Colonic mucosa (tissue), 4 donors: ENCODE results near the gene TMEM39A. TPM values are rescaled to one million over a fixed set of nuclear protein-coding genes. Genes with fewer than 3 reads are reported as not detected.

Experiments
- DNase-seq: peaks from one replicate; pipeline ENCODE4 v3.0.0-alpha.2; 2020
- H3K27ac ChIP-seq: fragments of 200-600 bp; one replicate; pipeline ENCODE4 v1.8.0; 2021
- H3K27me3 ChIP-seq: fragments of 200-600 bp; one replicate; pipeline ENCODE4 v1.8.0; 2021
- H3K36me3 ChIP-seq: fragments of 200-600 bp; one replicate; pipeline ENCODE4 v1.8.0; 2021
- H3K4me1 ChIP-seq: fragments of 200-600 bp; one replicate; pipeline ENCODE4 v1.8.0; 2021; ENCODE audit warnings: mild to moderate bottlenecking
- H3K4me3 ChIP-seq: fragments of 200-600 bp; one replicate; pipeline ENCODE4 v1.8.0; 2021
- H3K9ac ChIP-seq, 2 donors: one replicate each; pipeline ENCODE4 v1.7.0; 2013; ENCODE audit warnings: control low read depth in 2 of 2, low read depth in 2 of 2, low read length in 2 of 2
- H3K9me3 ChIP-seq: fragments of 200-600 bp; one replicate; pipeline ENCODE4 v1.8.0; 2021
- intact Hi-C: fragments of 100-400 bp; cut with DNase I; formaldehyde crosslinking; loops from one replicate; pipeline ENCODE4 v1.14.1; 2022
- total RNA-seq, 2 donors: library from RNA; stranded (reverse); fragmentation: NEBNext Ultra II Directional in 1 of 2; extraction: Animal tissue kit (Norgen Biotek cat#: 25700) in 1 of 2; gene quantifications; one replicate each; pipeline ENCODE4 v1.2.1, GENCODE V29; 2021
- TF ChIP-seq, protein P1 (sequence below): fragments of 200-600 bp; IDR thresholded peaks from one replicate; pipeline ENCODE4 v1.8.0; 2022; ENCODE audit warnings: antibody characterized with exemption, mild to moderate bottlenecking
- donor health status: healthy.
- donor health status: DM: no; HTN: no; CAD: no.
- donor health status: DM: no; HTN: no; CAD: no.

TMEM39A gene
- total RNA-seq, 2 donors from 2014 or later = 37.4 to 48.8 TPM

GRCh38 chr3:119408243-119408950, 55.0 kb downstream of the TMEM39A start:
- Histone ChIP-seq H3K9me3 (no peaks in the 10 kb centered on the region), H3K36me3 (no peaks in the 10 kb centered on the region), H3K4me3 (no peak overlapping the region), H3K4me1 (no peaks in the 10 kb centered on the region), H3K27me3 (no peaks in the 10 kb centered on the region), H3K27ac (no peak overlapping the region), H3K9ac (no peak overlapping the region)
- DNase-seq = no peak
- TF ChIP-seq, protein P1, sequence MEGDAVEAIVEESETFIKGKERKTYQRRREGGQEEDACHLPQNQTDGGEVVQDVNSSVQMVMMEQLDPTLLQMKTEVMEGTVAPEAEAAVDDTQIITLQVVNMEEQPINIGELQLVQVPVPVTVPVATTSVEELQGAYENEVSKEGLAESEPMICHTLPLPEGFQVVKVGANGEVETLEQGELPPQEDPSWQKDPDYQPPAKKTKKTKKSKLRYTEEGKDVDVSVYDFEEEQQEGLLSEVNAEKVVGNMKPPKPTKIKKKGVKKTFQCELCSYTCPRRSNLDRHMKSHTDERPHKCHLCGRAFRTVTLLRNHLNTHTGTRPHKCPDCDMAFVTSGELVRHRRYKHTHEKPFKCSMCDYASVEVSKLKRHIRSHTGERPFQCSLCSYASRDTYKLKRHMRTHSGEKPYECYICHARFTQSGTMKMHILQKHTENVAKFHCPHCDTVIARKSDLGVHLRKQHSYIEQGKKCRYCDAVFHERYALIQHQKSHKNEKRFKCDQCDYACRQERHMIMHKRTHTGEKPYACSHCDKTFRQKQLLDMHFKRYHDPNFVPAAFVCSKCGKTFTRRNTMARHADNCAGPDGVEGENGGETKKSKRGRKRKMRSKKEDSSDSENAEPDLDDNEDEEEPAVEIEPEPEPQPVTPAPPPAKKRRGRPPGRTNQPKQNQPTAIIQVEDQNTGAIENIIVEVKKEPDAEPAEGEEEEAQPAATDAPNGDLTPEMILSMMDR = no peak
- intact Hi-C loops = no loop called here

DNA sequence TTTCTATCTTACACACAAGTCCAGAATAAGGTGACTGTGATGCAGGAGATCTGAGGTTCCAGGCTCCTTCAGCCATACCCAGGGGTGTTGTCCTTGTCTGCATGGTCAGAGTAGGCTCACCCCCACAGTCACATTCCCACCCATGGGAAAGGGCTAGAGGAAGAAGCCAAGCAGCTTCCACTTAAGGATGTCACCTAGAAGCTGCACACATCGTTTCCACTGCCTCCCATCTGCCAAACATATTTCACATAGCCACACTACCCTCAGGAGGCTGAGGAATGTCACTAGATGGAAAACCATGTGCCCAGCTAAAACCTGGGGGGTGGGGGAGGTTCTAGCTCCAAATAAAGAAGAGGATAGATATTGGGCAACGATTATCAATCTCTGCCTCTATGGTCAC, 58.1 kb downstream of the TMEM39A start:
- TF ChIP-seq, protein P1 = no peak

GRCh38 chr3:119403201-119403600, 60.2 kb downstream of the TMEM39A start:
- H3K9me3 ChIP-seq = no peaks in the 10 kb centered on the region
- intact Hi-C loops = no loop called here
- no peak overlapping the region for H3K27ac ChIP-seq
- H3K4me3 ChIP-seq = no peak overlapping the region
- TF ChIP-seq, protein P1 = no peak
- H3K9ac ChIP-seq = no peak overlapping the region
- H3K36me3 ChIP-seq = no peaks in the 10 kb centered on the region
- no peak for DNase-seq
- H3K27me3 ChIP-seq = no peaks in the 10 kb centered on the region
- H3K4me1 ChIP-seq = no peaks in the 10 kb centered on the region

More for the DNA sequence above, 58.1 kb downstream of the TMEM39A start:
- intact Hi-C loops = no loop called here
- no peaks in the 10 kb centered on the region for H3K4me1 ChIP-seq
- H3K27ac ChIP-seq = no peak overlapping the region
- no peaks in the 10 kb centered on the region for H3K36me3 ChIP-seq
- DNase-seq = no peak
- H3K9me3 ChIP-seq = no peaks in the 10 kb centered on the region
- H3K9ac ChIP-seq = no peak overlapping the region
- H3K27me3 ChIP-seq = no peaks in the 10 kb centered on the region
- H3K4me3 ChIP-seq = no peak overlapping the region

DNA sequence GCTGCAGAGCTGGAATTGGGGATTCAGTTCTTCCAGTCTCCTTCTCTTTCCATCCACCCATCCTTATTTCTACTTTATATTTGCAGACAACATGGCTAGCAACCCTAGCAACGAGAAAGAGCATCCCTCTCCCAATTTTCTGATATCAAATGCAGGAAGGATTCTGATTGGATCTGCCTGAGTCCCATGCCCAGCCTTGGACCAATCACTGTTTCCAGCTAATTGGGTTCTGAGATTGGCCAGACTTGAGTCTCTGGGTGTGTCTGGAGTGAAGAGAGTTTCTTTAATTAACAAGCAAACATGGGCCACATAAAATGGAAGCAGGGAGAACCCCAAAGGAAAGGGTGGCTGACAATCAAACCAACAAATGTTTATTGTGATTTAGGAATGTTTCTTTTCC, 60.6 kb downstream of the TMEM39A start:
- Histone ChIP-seq H3K9ac (no peak overlapping the region), H3K27ac (no peak overlapping the region), H3K36me3 (no peaks in the 10 kb centered on the region), H3K27me3 (no peaks in the 10 kb centered on the region), H3K4me1 (no peaks in the 10 kb centered on the region), H3K9me3 (no peaks in the 10 kb centered on the region), H3K4me3 (no peak overlapping the region)
- TF ChIP-seq, protein P1 = no peak
- DNase-seq = no peak
- intact Hi-C loops = no loop called here

- H3K27me3 ChIP-seq = no peaks in the 10 kb centered on the region
- intact Hi-C loops = no loop called here
- H3K9me3 ChIP-seq = no peaks in the 10 kb centered on the region
- no peaks in the 10 kb centered on the region for H3K4me1 ChIP-seq
- no peaks in the 10 kb centered on the region for H3K36me3 ChIP-seq
- DNase-seq = no peak
- H3K27ac ChIP-seq = no peak overlapping the region
- TF ChIP-seq, protein P1 = no peak
- no peak overlapping the region for H3K4me3 ChIP-seq
- no peak overlapping the region for H3K9ac ChIP-seq
Observed at GRCh38 chr3:119401503-119402440, 61.6 kb downstream of the TMEM39A start.
